GM12878 (cell line): ENCODE measurements around the gene GLO1. TPM values are rescaled to one million over a fixed set of nuclear protein-coding genes. Genes with fewer than 3 reads are reported as not detected.

ENCODE experiments used
- ATAC-seq: fragments of 200-7000 bp; cut with Tn5 transposase; 3 replicates; pipeline ENCODE4 v1.9.1; 2020; ENCODE audit warnings: mild to moderate bottlenecking, moderate library complexity
- BruUV-seq: library from RNA; stranded (reverse); fragments of 400-500 nt; replicated peaks from 2 replicates; lab custom pipeline; 2021; lab: Mats Ljungman, UMichigan
- CTCF ChIA-PET: fragments of 300-600 bp; sonication (Branson Sonifier 250); formaldehyde crosslinking; extraction: SDS; loops from one replicate; lab custom pipeline; 2021; ENCODE audit warnings: inconsistent platforms; lab: Yijun Ruan, JAX
- POLR2A ChIA-PET: fragments of 350-600 bp; formaldehyde crosslinking; extraction: SDS; loops from one replicate; lab custom pipeline; 2021; ENCODE audit warnings: inconsistent platforms; lab: Charles Lee
- RAD21 ChIA-PET: fragments of 300-600 bp; sonication (Branson Sonifier 250); formaldehyde crosslinking; loops from one replicate; lab custom pipeline; 2023; ENCODE audit warnings: antibody characterized with exemption; ENCODE audit not compliant: unreplicated experiment; lab: Charles Lee
- SMC1A ChIA-PET: fragments of 300-600 bp; sonication (Branson Sonifier 250); formaldehyde crosslinking; loops from one replicate; lab custom pipeline; 2023; ENCODE audit not compliant: unreplicated experiment, uncharacterized antibody; lab: Charles Lee
- DNase-seq: peaks from one replicate; pipeline ENCODE4 v3.0.0-alpha.2; 2011; ENCODE audit warnings: low read depth, low spot score
- FAIRE-seq: peaks from 3 replicates; lab custom pipeline; 2011; peaks lifted over from hg19 to GRCh38; lab: Jason Lieb, UNC
- H2AFZ ChIP-seq: 2 replicates; pipeline ENCODE4 v1.6.0; 2011; ENCODE audit warnings: low read depth, low read length, control low read depth; ENCODE audit not compliant: control insufficient read depth
- H3K27ac ChIP-seq: 2 replicates; pipeline ENCODE4 v1.5.1; 2011; ENCODE audit warnings: control low read depth; ENCODE audit not compliant: control insufficient read depth, insufficient read depth
- H3K27me3 ChIP-seq, 2 experiments: replicated peaks in 1 of 2; 2 replicates each; pipeline versions ENCODE4 v1.6.0 to v1.6.1; 2011; ENCODE audit warnings: low read length in 1 of 2; ENCODE audit not compliant: control insufficient read depth in 2 of 2, insufficient read depth in 2 of 2
- H3K36me3 ChIP-seq, 2 experiments: 2 replicates each; pipeline ENCODE4 v1.5.1; 2011; ENCODE audit warnings: low read length in 1 of 2; ENCODE audit not compliant: control insufficient read depth in 2 of 2, insufficient read depth in 2 of 2
- H3K4me1 ChIP-seq: 2 replicates; pipeline ENCODE4 v1.6.1; 2011; ENCODE audit warnings: mild to moderate bottlenecking, low read length, moderate library complexity, mixed read lengths; ENCODE audit not compliant: control insufficient read depth, insufficient read depth
- H3K4me2 ChIP-seq: 2 replicates; pipeline ENCODE4 v1.6.0; 2011; ENCODE audit warnings: control low read depth; ENCODE audit not compliant: control insufficient read depth, insufficient read depth
- H3K4me3 ChIP-seq: fragments of 200-600 bp; sonication (generic); 2 replicates; pipeline ENCODE4 v1.5.1; 2016
- H3K79me2 ChIP-seq: 2 replicates; pipeline ENCODE4 v1.6.0; 2011; ENCODE audit warnings: low read length; ENCODE audit not compliant: control insufficient read depth, insufficient read depth
- H3K9ac ChIP-seq: 2 replicates; pipeline ENCODE4 v1.8.0; 2011; ENCODE audit warnings: low read length, control low read depth, mixed read lengths; ENCODE audit not compliant: control insufficient read depth, insufficient read depth
- H3K9me3 ChIP-seq: replicated peaks from 3 replicates; pipeline ENCODE4 v1.5.1; 2011; ENCODE audit warnings: mild to moderate bottlenecking, low read length; ENCODE audit not compliant: control insufficient read depth, insufficient read depth
- H4K20me1 ChIP-seq: 2 replicates; pipeline ENCODE4 v1.6.0; 2011; ENCODE audit not compliant: control insufficient read depth, insufficient read depth
- BCL11A ChIP-seq: IDR thresholded peaks from 2 replicates; pipeline ENCODE4 v1.6.1; 2011; ENCODE audit warnings: low read depth, low read length
- MYB ChIP-seq: fragments of 150-350 bp; IDR thresholded peaks from 2 replicates; pipeline ENCODE4 v1.6.1; 2014; ENCODE audit warnings: mild to moderate bottlenecking, low read depth, low read length, borderline replicate concordance
- RAD21 ChIP-seq: IDR thresholded peaks from 2 replicates; pipeline ENCODE4 v1.6.1; 2011; ENCODE audit warnings: mild to moderate bottlenecking, low read depth, low read length, moderate library complexity; ENCODE audit not compliant: insufficient read depth
- SRF ChIP-seq, 2 experiments: IDR thresholded peaks; 2 replicates each; pipeline ENCODE4 v1.6.1; 2011; ENCODE audit warnings: low read depth in 2 of 2, low read length in 2 of 2, mild to moderate bottlenecking in 1 of 2, moderate library complexity in 1 of 2
- ZNF217 ChIP-seq: fragments of 450-650 bp; IDR thresholded peaks from 2 replicates; pipeline ENCODE4 v1.6.1; 2017; ENCODE audit warnings: antibody characterized with exemption, mild to moderate bottlenecking
- WGBS: methylation state at CpG from one replicate; pipeline ENCODE4 v1.1.6; 2016; ENCODE audit warnings: low lambda C conversion rate; ENCODE audit not compliant: insufficient replicate concordance, insufficient coverage; ENCODE audit errors: missing lambda C conversion rate; 5-methylcytosine and 5-hydroxymethylcytosine counted together
- in situ Hi-C: fragments of 300-500 bp; cut with MboI; formaldehyde crosslinking; loops from 9 replicates; pipeline ENCODE4 v1.14.3; 2018; ENCODE audit warnings: mixed read lengths
- intact Hi-C: fragments of 100-400 bp; cut with micrococcal nuclease; formaldehyde crosslinking; loops from one replicate; pipeline ENCODE4 v1.14.2; 2022; ENCODE audit not compliant: unreplicated experiment
- polyA plus RNA-seq, 11 experiments: library from polyadenylated mRNA; depleted of rRNA in 4 of 11; unstranded in 6 of 11; stranded (reverse) in 5 of 11; fragments of >200 nt; fragmentation: Nextera tagmentation in 4 of 11; fragmentation: Illumina TruSeq in 1 of 11; extraction: Ambion mirVana in 4 of 11; extraction: Trizol in 1 of 11; gene quantifications; 1 replicate in 1 of 11; 2 replicates in 10 of 11; pipeline versions ENCODE4 v1.2.1 to v1.2.3, GENCODE V29; 2011 to 2016; ENCODE audit warnings: inconsistent platforms in 2 of 11, missing spikeins in 2 of 11, low read depth in 1 of 11
- total RNA-seq, 4 experiments: library from RNA; depleted of rRNA in 3 of 4; stranded (reverse); fragments of >200 nt in 3 of 4; fragmentation: Illumina TruSeq in 1 of 4; extraction: Trizol in 1 of 4; gene quantifications; 2 replicates each; pipeline versions ENCODE4 v1.2.1 to v1.2.3, GENCODE V29; 2013 to 2021
- TF ChIP-seq, protein P1 (sequence below): fragments of 450-650 bp; IDR thresholded peaks from 2 replicates; pipeline ENCODE4 v1.6.1; 2017; ENCODE audit warnings: mild to moderate bottlenecking, moderate library complexity

Gene GLO1
- total and polyA plus RNA-seq, 10 of the 15 experiments (the other 5 are each of a cell fraction or from before 2014, with no cell fraction given): 105 to 227 (median 150) TPM

DNA sequence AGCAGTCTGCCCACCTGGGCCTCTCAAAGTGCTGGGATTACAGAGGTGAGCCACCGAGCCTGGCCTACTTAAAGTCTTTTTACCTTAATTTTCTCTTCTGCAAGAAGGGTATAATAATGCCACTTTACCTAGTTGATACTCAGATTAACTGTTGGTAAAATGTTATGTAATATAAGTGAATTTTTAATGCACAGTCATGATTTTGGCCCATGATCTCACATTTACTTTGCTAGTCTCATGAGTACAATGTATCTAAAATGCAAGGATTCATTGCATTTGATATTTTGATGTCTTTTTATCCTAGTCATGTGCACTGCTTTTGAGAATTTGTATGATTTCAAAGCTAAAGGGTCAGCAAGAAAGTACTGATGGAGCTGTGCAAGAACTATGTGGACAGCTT is 25.3 kb upstream of the GLO1 start:
- no peak for TF ChIP-seq RAD21
- TF ChIP-seq BCL11A: no peak
- TF ChIP-seq MYB: no peak
- TF ChIP-seq, protein P1, sequence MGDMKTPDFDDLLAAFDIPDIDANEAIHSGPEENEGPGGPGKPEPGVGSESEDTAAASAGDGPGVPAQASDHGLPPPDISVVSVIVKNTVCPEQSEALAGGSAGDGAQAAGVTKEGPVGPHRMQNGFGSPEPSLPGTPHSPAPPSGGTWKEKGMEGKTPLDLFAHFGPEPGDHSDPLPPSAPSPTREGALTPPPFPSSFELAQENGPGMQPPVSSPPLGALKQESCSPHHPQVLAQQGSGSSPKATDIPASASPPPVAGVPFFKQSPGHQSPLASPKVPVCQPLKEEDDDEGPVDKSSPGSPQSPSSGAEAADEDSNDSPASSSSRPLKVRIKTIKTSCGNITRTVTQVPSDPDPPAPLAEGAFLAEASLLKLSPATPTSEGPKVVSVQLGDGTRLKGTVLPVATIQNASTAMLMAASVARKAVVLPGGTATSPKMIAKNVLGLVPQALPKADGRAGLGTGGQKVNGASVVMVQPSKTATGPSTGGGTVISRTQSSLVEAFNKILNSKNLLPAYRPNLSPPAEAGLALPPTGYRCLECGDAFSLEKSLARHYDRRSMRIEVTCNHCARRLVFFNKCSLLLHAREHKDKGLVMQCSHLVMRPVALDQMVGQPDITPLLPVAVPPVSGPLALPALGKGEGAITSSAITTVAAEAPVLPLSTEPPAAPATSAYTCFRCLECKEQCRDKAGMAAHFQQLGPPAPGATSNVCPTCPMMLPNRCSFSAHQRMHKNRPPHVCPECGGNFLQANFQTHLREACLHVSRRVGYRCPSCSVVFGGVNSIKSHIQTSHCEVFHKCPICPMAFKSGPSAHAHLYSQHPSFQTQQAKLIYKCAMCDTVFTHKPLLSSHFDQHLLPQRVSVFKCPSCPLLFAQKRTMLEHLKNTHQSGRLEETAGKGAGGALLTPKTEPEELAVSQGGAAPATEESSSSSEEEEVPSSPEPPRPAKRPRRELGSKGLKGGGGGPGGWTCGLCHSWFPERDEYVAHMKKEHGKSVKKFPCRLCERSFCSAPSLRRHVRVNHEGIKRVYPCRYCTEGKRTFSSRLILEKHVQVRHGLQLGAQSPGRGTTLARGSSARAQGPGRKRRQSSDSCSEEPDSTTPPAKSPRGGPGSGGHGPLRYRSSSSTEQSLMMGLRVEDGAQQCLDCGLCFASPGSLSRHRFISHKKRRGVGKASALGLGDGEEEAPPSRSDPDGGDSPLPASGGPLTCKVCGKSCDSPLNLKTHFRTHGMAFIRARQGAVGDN: no peak
- no peak for TF ChIP-seq SRF (IDR thresholded peaks at IDR 0.05; ENCODE audit: low read depth in 2 of 2, low read length in 2 of 2)
- TF ChIP-seq ZNF217: no peak
- H3K27ac ChIP-seq: no peak overlapping the region
- intact Hi-C loops (no loop called here), in situ Hi-C loops (no loop called here)
- H3K27me3 ChIP-seq: no peaks in the 10 kb centered on the region
- BruUV-seq: no TSS peak
- no peak overlapping the region for H3K4me3 ChIP-seq
- H4K20me1 ChIP-seq: no peaks in the 10 kb centered on the region
- 86% methylated on average over 1 of the region's 1 CpG for WGBS
- H3K4me2 ChIP-seq: no peak overlapping the region
- FAIRE-seq: no peak
- H3K9ac ChIP-seq: no peak overlapping the region
- no peak for DNase-seq
- ChIA-PET POLR2A (no interaction called here), CTCF (no interaction called here), RAD21 (no interaction called here), SMC1A (no interaction called here)
- H3K36me3 ChIP-seq: no peaks in the 10 kb centered on the region
- H3K79me2 ChIP-seq: no peaks in the 10 kb centered on the region
- no peak overlapping the region for H2AFZ ChIP-seq
- H3K9me3 ChIP-seq: no peaks in the 10 kb centered on the region
- peaks cover 7% of the 10 kb centered on the region; the same call in 1 of the 2 replicates for H3K4me1 ChIP-seq
- no peak for ATAC-seq
